SH-SY5Y (cell line): Measurements from ENCODE around the gene THADA.

Source experiments
- GATA2 ChIP-seq: IDR thresholded peaks from 2 replicates; pipeline ENCODE4 v1.6.1; 2011; ENCODE audit warnings: mild to moderate bottlenecking, low read depth, low read length
- GATA3 ChIP-seq: IDR thresholded peaks from 2 replicates; pipeline ENCODE4 v1.6.1; 2011; ENCODE audit warnings: low read depth, mild to moderate bottlenecking, low read length, moderate library complexity

DNA sequence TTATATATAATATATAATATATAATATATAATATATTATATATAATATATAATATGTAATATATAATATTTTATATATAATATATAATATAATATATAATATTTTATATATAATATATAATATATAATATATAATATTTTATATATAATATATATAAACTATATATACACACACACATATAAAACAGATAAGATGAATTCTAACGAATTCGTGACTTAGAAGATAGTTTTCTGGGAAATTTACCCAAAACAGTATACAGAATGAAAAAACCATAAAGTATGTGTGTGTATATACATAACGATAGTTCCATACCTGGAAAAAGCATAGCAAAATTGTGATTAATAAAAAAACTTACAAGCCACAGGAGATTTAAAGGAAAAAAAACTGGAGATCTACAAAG lies 80.6 kb downstream of the THADA start:
- TF ChIP-seq GATA2 (no peak), GATA3 (no peak)
